ENCODE data around the gene SKAP1.
A peak's percentile ranks its signal among the peaks of the same experiment; 100 is the strongest.

Gene SKAP1

DNA sequence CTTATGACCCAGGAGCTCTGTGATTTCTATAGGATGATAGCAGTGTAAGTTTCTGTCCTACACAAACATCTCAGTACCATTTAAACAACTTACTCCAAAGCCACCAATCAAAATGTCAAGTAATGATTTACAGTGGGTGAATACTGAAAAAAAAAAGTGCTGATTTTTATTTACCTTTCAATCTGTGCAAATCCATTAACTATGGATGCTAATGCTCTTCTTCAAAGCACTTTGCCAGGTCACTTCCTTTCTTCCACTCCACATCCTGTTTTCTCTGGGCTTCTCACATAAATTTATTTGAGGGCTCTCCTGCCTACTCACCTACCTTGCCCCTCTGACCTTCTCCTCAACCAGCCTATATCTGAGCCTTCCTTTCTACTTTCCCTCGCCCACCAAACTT is 101.6 kb downstream of the SKAP1 start:
- DNase-seq (ENCODE audit: low read depth): no peak
- no peak overlapping the region for H3K4me3 ChIP-seq (replicated peaks; ENCODE audit: low read depth, low read length)
- TF ChIP-seq, protein P1, sequence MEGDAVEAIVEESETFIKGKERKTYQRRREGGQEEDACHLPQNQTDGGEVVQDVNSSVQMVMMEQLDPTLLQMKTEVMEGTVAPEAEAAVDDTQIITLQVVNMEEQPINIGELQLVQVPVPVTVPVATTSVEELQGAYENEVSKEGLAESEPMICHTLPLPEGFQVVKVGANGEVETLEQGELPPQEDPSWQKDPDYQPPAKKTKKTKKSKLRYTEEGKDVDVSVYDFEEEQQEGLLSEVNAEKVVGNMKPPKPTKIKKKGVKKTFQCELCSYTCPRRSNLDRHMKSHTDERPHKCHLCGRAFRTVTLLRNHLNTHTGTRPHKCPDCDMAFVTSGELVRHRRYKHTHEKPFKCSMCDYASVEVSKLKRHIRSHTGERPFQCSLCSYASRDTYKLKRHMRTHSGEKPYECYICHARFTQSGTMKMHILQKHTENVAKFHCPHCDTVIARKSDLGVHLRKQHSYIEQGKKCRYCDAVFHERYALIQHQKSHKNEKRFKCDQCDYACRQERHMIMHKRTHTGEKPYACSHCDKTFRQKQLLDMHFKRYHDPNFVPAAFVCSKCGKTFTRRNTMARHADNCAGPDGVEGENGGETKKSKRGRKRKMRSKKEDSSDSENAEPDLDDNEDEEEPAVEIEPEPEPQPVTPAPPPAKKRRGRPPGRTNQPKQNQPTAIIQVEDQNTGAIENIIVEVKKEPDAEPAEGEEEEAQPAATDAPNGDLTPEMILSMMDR (IDR thresholded peaks at IDR 0.05; ENCODE audit: low read length, missing control alignments): no peak

DNA sequence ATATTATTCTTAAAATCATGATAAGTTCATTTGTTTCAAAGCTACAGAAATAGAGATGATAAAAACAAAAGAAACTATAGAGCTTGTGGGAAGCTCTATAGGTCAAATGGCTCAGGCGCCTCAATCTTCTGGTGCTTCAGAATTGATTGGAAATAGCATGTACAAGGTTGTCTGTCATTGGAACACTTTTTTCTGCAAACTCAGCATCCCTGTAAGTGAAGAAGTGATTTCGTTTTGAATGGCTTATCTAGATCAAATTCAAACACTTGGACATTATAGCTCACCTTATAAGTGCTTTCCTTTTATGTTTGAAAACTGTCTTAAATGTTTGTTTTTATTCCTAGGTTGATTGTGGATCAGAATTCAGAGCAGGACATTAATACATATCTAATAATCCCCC is 103.7 kb downstream of the SKAP1 start:
- no peak for DNase-seq (ENCODE audit: low read depth)
- no peak overlapping the region for H3K4me3 ChIP-seq (replicated peaks; ENCODE audit: low read depth, low read length)
- TF ChIP-seq, protein P1 (IDR thresholded peaks at IDR 0.05; ENCODE audit: low read length, missing control alignments): no peak

- TF ChIP-seq, protein P1 (IDR thresholded peaks at IDR 0.05; ENCODE audit: low read length, missing control alignments): peak; percentile 24
- no peak overlapping the region for H3K4me3 ChIP-seq (replicated peaks; ENCODE audit: low read depth, low read length)
- peak; percentile 29 for DNase-seq (ENCODE audit: low read depth)
Measured at GRCh38 chr17:48322060-48322459, 108.0 kb downstream of the SKAP1 start.

- DNase-seq (ENCODE audit: low read depth): no peak
- H3K4me3 ChIP-seq (replicated peaks; ENCODE audit: low read depth, low read length): no peak overlapping the region
- TF ChIP-seq, protein P1 (IDR thresholded peaks at IDR 0.05; ENCODE audit: low read length, missing control alignments): no peak
Measured at GRCh38 chr17:48317732-48318131, 112.3 kb downstream of the SKAP1 start.

DNA sequence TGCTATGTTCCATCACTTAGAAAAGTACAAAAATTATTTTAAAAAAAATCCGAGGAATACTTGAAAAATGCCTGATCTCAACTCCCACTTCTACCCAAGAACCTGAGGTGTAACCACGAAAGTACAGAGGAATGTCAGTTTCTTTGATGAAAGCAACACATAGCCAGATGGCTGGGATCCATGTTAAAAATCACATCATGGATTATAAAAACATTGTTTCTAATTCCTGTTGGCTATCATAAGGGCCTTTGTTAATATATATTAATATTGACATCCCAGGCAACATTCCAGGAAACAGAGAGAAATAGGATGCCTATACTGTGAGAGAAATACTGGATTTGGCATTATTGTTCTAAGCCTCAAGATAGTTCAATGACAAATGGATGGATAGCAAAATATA is 115.3 kb downstream of the SKAP1 start:
- H3K4me3 ChIP-seq (replicated peaks; ENCODE audit: low read depth, low read length): no peak overlapping the region
- TF ChIP-seq, protein P1 (IDR thresholded peaks at IDR 0.05; ENCODE audit: low read length, missing control alignments): no peak
- no peak for DNase-seq (ENCODE audit: low read depth)

DNA sequence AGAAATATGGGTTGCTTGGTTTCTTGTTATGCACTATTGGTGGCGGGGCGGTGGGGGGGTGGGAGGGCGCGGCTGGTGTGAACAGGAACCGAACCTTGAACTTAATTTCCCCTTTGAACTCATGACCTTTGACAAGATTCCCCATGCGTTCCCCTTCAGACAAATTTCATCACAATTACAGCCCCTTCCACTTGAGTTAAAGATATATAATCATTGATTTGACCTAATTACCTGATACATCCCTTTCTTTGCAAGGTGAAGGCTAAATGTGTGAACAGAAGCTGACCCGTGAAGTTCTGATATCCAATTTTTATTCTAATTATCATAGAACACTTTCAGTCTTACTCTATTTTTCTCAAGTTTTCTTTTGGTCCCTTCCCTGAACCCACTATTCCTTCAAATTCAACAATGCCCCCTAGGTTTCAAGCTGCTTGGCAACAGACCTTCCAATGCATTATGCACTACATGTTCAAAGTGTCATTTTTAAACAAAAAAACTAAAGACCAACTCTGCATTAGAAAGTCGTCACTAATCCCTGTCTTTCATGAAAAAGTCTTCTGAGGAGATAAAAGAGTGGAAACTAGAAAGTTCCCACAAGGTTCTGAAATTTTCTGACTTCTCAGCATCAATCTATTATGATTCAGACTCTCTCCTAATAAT is 116.8 kb downstream of the SKAP1 start:
- no peak for DNase-seq (ENCODE audit: low read depth)
- TF ChIP-seq, protein P1 (IDR thresholded peaks at IDR 0.05; ENCODE audit: low read length, missing control alignments): no peak
- H3K4me3 ChIP-seq (replicated peaks; ENCODE audit: low read depth, low read length): no peak overlapping the region

- H3K4me3 ChIP-seq (replicated peaks; ENCODE audit: low read depth, low read length): no peak overlapping the region
- TF ChIP-seq, protein P1 (IDR thresholded peaks at IDR 0.05; ENCODE audit: low read length, missing control alignments): no peak
- no peak for DNase-seq (ENCODE audit: low read depth)
Measured at GRCh38 chr17:48311324-48311723, 118.7 kb downstream of the SKAP1 start.

Measured in fibroblast of pulmonary artery (primary cell).